ENCODE data around the gene ISYNA1. TPM values are rescaled to one million over a fixed set of nuclear protein-coding genes. Genes with fewer than 3 reads are reported as not detected.

Gene ISYNA1
- total RNA-seq, 1 donor from 2014 or later, result 111 TPM

DNA sequence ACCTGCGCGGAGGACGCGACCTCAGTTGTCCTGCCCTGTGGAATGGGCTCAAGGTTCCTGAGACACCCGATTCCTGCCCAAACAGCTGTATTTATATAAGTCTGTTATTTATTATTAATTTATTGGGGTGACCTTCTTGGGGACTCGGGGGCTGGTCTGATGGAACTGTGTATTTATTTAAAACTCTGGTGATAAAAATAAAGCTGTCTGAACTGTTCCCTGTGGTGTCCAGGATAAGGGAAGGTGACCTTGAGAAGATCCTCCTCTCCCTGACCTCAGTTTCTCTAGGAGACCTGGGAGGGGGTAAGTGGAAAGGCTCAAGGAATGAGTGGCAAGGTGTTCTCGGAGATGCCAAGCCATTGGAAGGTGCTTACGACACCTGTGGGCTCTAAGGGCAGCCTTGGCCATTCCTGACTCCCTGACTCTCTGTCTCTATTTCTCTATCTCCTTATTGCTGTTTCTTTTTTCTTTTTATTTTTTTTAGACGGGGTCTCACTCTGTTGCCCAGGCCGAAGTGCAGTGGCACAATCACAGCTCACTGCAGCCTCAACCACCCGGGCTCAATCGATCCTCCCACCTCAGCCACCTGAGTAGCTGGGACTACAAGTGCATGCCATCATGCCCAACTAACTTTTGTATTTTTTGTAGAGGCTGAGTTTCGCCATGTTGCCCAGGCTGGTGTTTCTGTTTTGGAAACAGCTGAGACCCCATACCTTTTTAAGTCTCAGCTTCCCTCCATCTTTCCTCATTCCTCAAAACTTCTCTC is 48.8 kb downstream of the ISYNA1 start:
- no peak overlapping the region for H3K4me3 Mint-ChIP-seq (ENCODE audit: unreplicated experiment)
- DNase-seq, result no peak

DNA sequence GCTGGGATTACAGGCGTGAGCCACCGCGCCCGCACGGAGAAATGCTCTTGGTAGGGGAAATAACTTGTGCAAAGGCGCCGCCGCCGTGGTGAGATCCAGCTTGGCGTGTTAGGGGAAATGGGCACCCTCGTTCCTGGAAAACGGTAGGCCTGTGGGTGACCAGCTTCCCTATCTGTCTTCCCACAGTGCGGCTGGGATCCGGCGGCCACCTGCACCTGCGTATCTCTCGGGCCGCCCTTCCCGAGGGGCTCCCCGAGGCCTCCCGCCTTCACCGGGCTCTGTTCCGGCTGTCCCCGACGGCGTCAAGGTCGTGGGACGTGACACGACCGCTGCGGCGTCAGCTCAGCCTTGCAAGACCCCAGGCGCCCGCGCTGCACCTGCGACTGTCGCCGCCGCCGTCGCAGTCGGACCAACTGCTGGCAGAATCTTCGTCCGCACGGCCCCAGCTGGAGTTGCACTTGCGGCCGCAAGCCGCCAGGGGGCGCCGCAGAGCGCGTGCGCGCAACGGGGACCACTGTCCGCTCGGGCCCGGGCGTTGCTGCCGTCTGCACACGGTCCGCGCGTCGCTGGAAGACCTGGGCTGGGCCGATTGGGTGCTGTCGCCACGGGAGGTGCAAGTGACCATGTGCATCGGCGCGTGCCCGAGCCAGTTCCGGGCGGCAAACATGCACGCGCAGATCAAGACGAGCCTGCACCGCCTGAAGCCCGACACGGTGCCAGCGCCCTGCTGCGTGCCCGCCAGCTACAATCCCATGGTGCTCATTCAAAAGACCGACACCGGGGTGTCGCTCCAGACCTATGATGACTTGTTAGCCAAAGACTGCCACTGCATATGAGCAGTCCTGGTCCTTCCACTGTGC is 49.6 kb downstream of the ISYNA1 start:
- peak; percentile 91 for DNase-seq
- Mint-ChIP-seq H3K9me3 (ENCODE audit: unreplicated experiment) (peaks cover 1% of the 10 kb centered on the region), H3K27ac (ENCODE audit: unreplicated experiment) (no peak overlapping the region), H3K36me3 (ENCODE audit: unreplicated experiment) (no peaks in the 10 kb centered on the region), H3K4me3 (ENCODE audit: unreplicated experiment) (no peak overlapping the region), H3K27me3 (ENCODE audit: unreplicated experiment) (peaks cover 7% of the 10 kb centered on the region), H3K4me1 (ENCODE audit: low read depth, unreplicated experiment) (peaks cover 3% of the 10 kb centered on the region)
- TF ChIP-seq, protein P1, sequence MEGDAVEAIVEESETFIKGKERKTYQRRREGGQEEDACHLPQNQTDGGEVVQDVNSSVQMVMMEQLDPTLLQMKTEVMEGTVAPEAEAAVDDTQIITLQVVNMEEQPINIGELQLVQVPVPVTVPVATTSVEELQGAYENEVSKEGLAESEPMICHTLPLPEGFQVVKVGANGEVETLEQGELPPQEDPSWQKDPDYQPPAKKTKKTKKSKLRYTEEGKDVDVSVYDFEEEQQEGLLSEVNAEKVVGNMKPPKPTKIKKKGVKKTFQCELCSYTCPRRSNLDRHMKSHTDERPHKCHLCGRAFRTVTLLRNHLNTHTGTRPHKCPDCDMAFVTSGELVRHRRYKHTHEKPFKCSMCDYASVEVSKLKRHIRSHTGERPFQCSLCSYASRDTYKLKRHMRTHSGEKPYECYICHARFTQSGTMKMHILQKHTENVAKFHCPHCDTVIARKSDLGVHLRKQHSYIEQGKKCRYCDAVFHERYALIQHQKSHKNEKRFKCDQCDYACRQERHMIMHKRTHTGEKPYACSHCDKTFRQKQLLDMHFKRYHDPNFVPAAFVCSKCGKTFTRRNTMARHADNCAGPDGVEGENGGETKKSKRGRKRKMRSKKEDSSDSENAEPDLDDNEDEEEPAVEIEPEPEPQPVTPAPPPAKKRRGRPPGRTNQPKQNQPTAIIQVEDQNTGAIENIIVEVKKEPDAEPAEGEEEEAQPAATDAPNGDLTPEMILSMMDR (IDR thresholded peaks at IDR 0.05; ENCODE audit: partially characterized antibody, unreplicated experiment), result peak; percentile 100

More for the DNA sequence above, 48.8 kb downstream of the ISYNA1 start:
- no peak overlapping the region for H3K27ac Mint-ChIP-seq (ENCODE audit: unreplicated experiment)
- no peaks in the 10 kb centered on the region for H3K36me3 Mint-ChIP-seq (ENCODE audit: unreplicated experiment)
- H3K9me3 Mint-ChIP-seq (ENCODE audit: unreplicated experiment), result peaks cover 1% of the 10 kb centered on the region
- TF ChIP-seq, protein P1 (IDR thresholded peaks at IDR 0.05; ENCODE audit: partially characterized antibody, unreplicated experiment), result no peak
- peaks cover 8% of the 10 kb centered on the region for H3K27me3 Mint-ChIP-seq (ENCODE audit: unreplicated experiment)
- peaks cover 3% of the 10 kb centered on the region for H3K4me1 Mint-ChIP-seq (ENCODE audit: low read depth, unreplicated experiment)

DNA sequence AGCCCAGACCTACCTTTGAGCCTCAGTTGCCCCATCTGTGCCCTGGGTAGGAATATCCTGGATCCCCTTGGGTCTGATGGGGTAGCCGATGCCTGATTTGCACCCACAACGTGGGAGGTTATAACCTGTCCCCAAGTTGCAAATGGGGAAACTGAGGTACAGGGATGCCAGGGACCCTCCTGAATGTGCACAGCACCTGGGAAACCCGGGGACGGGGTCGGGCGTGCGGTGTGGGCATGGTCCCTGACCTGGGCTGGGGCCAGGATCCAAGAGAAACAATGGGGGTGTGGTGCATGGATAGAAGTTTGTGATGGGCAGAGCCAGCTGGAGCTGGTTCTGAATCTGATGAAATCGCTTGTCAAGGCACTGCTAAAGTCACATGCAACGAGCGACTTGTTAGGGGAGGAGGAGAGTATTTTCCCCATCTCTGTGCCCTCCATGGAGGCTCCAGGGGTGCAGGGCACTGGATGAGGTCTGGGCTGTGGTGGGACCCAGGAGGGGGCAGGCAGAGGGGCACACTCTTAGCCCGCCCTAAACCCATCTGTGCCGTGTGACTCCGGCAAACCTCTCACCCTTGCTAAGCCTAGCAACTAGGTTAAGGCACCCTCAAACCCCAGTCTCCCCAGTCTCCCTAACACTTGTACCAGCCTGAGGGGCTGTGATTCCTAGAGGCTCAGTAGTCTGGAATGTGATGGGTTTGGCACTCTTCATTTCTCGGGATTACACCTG is 51.2 kb downstream of the ISYNA1 start:
- Mint-ChIP-seq H3K4me1 (ENCODE audit: low read depth, unreplicated experiment) (peaks cover 3% of the 10 kb centered on the region), H3K27me3 (ENCODE audit: unreplicated experiment) (peaks cover 7% of the 10 kb centered on the region), H3K9me3 (ENCODE audit: unreplicated experiment) (peaks cover 1% of the 10 kb centered on the region), H3K4me3 (ENCODE audit: unreplicated experiment) (no peak overlapping the region), H3K36me3 (ENCODE audit: unreplicated experiment) (no peaks in the 10 kb centered on the region), H3K27ac (ENCODE audit: unreplicated experiment) (no peak overlapping the region)
- DNase-seq, result no peak
- TF ChIP-seq, protein P1 (IDR thresholded peaks at IDR 0.05; ENCODE audit: partially characterized antibody, unreplicated experiment), result no peak

DNA sequence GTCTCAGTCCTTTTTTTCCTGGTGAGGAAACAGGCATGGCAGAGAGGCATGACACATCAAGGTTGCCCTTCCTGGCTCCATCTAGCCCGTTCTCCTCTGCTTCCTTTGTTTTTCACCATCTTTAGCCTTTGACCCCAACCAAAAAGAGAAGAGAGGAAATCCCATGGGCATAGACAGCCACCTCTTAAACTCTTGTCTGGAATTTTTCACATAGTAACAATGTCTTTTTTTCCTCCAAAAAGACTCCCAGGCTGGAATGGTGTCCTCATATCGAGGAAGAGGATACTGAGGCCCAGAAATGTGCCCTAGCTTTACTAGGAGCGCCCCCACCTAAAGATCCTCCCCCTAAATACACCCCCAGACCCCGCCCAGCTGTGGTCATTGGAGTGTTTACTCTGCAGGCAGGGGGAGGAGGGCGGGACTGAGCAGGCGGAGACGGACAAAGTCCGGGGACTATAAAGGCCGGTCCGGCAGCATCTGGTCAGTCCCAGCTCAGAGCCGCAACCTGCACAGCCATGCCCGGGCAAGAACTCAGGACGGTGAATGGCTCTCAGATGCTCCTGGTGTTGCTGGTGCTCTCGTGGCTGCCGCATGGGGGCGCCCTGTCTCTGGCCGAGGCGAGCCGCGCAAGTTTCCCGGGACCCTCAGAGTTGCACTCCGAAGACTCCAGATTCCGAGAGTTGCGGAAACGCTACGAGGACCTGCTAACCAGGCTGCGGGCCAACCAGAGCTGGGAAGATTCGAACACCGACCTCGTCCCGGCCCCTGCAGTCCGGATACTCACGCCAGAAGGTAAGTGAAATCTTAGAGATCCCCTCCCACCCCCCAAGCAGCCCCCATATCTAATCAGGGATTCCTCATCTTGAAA is 52.0 kb downstream of the ISYNA1 start, which contains the start of gene GDF15:
TSS of gene GDF15 (plus strand) at position 484 of the 868 bp plus-strand sequence. CDS start at position 516, 32 bp downstream.
- H3K27me3 Mint-ChIP-seq (ENCODE audit: unreplicated experiment), result peaks cover 7% of the 10 kb centered on the region
- H3K36me3 Mint-ChIP-seq (ENCODE audit: unreplicated experiment), result no peaks in the 10 kb centered on the region

More for the DNA sequence above, 52.0 kb downstream of the ISYNA1 start, which contains the start of gene GDF15:
- Mint-ChIP-seq H3K4me1 (ENCODE audit: low read depth, unreplicated experiment) (peaks cover 3% of the 10 kb centered on the region), H3K4me3 (ENCODE audit: unreplicated experiment) (peak within 1 kb of the TSS; percentile 55), H3K9me3 (ENCODE audit: unreplicated experiment) (peaks cover 1% of the 10 kb centered on the region), H3K27ac (ENCODE audit: unreplicated experiment) (no peak within 1 kb of the TSS)
- TF ChIP-seq, protein P1 (IDR thresholded peaks at IDR 0.05; ENCODE audit: partially characterized antibody, unreplicated experiment), result peak; percentile 31
- DNase-seq, result peak; percentile 58
